ENCODE measurements around the gene CFAP61. TPM values are rescaled to one million over a fixed set of nuclear protein-coding genes. Genes with fewer than 3 reads are reported as not detected.

Gene CFAP61
- total RNA-seq, 1 experiment from 2014 or later, result 0.61 TPM

DNA sequence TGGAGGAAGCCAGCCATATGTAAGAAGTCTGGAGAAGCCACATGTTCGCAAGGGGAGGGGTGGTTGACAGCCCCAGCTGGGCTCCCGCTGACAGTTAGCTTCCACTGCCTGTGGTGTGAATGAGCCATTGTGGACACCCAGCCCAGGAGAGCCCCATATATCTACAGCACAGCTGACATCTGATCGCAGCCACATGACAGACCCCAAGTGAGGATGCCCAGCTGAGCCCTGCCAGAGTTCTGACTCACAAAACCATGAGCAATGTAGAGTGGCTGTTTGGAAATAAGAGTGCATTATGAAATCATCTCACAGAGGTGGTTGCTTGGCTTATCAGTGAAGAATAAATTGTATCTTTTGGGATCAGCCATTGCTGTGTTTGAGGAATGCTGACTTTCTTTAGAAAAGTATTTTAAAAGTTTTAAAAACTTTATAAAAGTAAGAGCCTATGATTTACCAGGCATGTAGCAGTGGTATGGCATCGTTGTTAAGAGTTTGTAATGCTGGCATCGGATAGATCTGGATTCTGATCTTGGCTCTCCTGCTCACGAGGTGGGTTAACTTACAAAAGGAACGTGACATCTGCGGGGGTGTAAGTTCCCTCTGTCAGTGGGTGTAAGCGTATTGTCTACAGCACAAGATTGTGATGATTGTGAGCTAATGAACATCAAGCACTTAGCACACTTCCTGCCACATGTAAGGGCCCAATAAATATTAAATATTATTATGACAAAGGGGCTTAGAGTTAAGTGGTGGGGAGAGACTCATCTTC, 24.1 kb downstream of the CFAP61 start (continued):
- no peak for TF ChIP-seq PREB (CRISPR knock-in tag; IDR thresholded peaks at IDR 0.05; ENCODE audit: borderline replicate concordance)
- no peak for TF ChIP-seq ZNF425 (CRISPR knock-in tag; conservative IDR thresholded peaks at IDR 0.05)
- TF ChIP-seq FOXK1 (CRISPR knock-in tag; IDR thresholded peaks at IDR 0.05), result no peak
- TF ChIP-seq TCF7 (CRISPR knock-in tag; IDR thresholded peaks at IDR 0.05; ENCODE audit: low read depth), result no peak
- no peak for TF ChIP-seq TEAD4 (CRISPR knock-in tag; IDR thresholded peaks at IDR 0.05)
- TF ChIP-seq CREM (CRISPR knock-in tag; IDR thresholded peaks at IDR 0.05), result no peak

DNA sequence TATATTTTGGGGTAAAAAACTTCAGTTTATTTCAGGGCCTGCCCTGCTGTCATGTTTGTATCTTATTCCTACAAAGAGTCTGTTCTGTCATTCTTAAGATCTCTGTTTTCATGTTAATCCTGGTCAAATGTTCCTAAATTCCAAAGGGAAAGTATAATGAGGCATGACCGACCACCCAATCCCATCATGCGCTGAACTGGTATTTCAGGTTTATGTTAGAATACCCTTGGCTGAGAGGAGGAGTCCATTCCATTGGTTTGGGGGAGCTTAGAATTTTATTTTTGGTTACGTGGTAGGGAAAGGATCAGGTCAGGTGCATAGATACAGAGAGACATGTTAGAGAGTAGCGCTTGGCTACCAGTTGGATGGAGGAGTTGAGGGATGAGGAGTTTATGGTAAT, 25.7 kb downstream of the CFAP61 start:
- H3K9me3 Mint-ChIP-seq, result no peaks in the 10 kb centered on the region

GRCh38 chr20:20079102-20079784, 26.9 kb downstream of the CFAP61 start:
- POLR2A ChIA-PET, result no interaction called here
- CTCF ChIA-PET, result no interaction called here
- no peaks in the 10 kb centered on the region for H3K9me3 Mint-ChIP-seq
- DNase-seq (ENCODE audit: low spot score) (no peak), ATAC-seq (no peak)
- no peaks in the 10 kb centered on the region for H3K27me3 Mint-ChIP-seq (ENCODE audit: low read depth)
- peaks cover 30% of the 10 kb centered on the region for H3K4me1 Mint-ChIP-seq
- H3K36me3 Mint-ChIP-seq, result no peaks in the 10 kb centered on the region
- no peak overlapping the region; the same call in 1 of the 2 replicates for H3K27ac Mint-ChIP-seq
- TF ChIP-seq, protein P1, sequence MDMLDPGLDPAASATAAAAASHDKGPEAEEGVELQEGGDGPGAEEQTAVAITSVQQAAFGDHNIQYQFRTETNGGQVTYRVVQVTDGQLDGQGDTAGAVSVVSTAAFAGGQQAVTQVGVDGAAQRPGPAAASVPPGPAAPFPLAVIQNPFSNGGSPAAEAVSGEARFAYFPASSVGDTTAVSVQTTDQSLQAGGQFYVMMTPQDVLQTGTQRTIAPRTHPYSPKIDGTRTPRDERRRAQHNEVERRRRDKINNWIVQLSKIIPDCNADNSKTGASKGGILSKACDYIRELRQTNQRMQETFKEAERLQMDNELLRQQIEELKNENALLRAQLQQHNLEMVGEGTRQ (CRISPR knock-in tag; IDR thresholded peaks at IDR 0.05), result 0 out of 2 replicates have a peak, but pooled peaks have one; percentile 10
- no peak for TF ChIP-seq EMX1 (CRISPR knock-in tag; IDR thresholded peaks at IDR 0.05)
- H3K4me3 Mint-ChIP-seq, result peak overlapping the region; percentile 3; the same call in 1 of the 2 replicates

More for the DNA sequence above, 25.7 kb downstream of the CFAP61 start:
- TF ChIP-seq, protein P1 (CRISPR knock-in tag; IDR thresholded peaks at IDR 0.05), result no peak
- no peak for TF ChIP-seq MXD4 (CRISPR knock-in tag; IDR thresholded peaks at IDR 0.05; ENCODE audit: borderline replicate concordance)
- TF ChIP-seq ERG (CRISPR knock-in tag; IDR thresholded peaks at IDR 0.05), result no peak
- no peak for TF ChIP-seq JUN (CRISPR knock-in tag; IDR thresholded peaks at IDR 0.05)
- TF ChIP-seq TCF7 (CRISPR knock-in tag; IDR thresholded peaks at IDR 0.05; ENCODE audit: low read depth), result no peak
- Mint-ChIP-seq H3K36me3 (no peaks in the 10 kb centered on the region), H3K27me3 (ENCODE audit: low read depth) (no peaks in the 10 kb centered on the region), H3K27ac (0 out of 2 replicates have a peak overlapping the region, but pooled peaks have one; percentile 21), H3K4me1 (peaks cover 28% of the 10 kb centered on the region), H3K4me3 (no peak overlapping the region)
- POLR2A ChIA-PET, result no interaction called here
- CTCF ChIA-PET, result no interaction called here
- ATAC-seq (peak; percentile 74), DNase-seq (ENCODE audit: low spot score) (no peak)
